Brain pericyte (primary cell): ENCODE measurements around the gene RSPH9.
"Not testable (repeated sequence)": the region's sequence is repeated elsewhere in the genome, so short reads cannot be mapped to it uniquely, and the experiment has no call there.

ENCODE experiments used
- DNase-seq: peaks from one replicate; pipeline ENCODE4 v3.0.0-alpha.2; 2012; ENCODE audit warnings: low read depth, low spot score

Gene RSPH9

GRCh38 chr6:43687079-43687436, 42.2 kb downstream of the RSPH9 start:
- no peak for DNase-seq

- no peak for DNase-seq
Measured at GRCh38 chr6:43687437-43688347, 42.9 kb downstream of the RSPH9 start, which contains the start of gene MRPS18A. Gene MRPS18A, minus strand, starts transcription at chr6:43687791. Its CDS starts 12 bp downstream, at chr6:43687779.

DNA sequence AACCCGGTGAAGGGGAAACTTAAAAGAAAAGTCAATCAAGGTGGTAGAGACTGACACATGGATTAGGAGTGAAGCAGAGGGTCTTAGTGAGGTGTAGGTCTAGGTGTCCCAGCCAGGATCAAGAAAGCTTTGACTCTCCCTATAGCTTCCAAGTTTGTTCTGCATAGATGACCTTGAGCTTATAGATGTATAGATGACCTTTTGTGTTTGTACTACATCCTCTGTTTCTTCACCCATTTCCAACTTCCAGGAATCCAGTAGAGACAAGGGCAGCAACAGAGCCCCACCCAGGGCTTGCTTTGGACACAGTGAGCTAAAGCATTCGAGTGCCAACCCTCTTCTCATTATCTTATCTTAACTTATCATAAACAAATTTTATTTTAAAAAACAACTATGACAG, 44.6 kb downstream of the RSPH9 start:
- no peak for DNase-seq

- peak; percentile 87 for DNase-seq
Measured at GRCh38 chr6:43695215-43695966, 50.6 kb downstream of the RSPH9 start.

GRCh38 chr6:43695967-43696291, 51.1 kb downstream of the RSPH9 start:
- no peak for DNase-seq

GRCh38 chr6:43697421-43697820, 52.6 kb downstream of the RSPH9 start:
- no peak for DNase-seq

DNA sequence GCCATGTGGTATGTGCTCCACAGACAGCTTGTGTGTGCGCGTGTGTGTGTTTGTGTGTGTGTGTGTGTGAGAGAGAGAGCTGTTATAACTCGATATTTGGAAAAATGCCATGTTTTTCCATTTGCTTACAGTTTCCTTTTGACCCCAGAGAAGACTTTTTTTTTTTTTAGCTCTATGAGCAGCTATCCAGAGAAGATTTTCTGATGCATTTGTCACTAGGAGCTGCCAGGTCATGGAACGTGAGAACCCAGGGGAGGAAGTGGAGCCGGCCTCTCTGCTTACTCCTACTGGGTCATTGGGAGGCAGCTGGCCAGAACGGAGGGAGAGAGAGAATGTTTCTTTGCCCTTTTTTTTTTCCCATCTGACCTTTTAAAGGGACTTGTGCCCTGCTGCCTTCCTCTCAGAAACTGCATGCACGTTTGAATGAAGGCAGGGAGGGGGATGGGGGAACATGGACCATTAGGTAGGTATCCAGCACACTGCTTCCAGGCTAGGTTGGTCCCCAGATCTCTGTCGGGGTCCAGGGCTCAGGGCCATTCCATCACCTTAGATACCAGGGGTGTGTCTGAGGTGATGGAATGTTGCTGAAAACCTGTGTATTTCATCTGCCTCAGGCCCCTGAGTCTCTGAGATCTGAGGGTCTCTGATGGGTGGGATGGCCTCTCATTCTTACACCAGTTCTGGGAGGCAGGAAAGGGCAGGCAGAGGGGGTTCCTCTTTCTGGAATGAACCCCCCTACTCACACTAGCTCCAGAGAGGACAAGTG, 53.9 kb downstream of the RSPH9 start:
- DNase-seq, result no peak

DNA sequence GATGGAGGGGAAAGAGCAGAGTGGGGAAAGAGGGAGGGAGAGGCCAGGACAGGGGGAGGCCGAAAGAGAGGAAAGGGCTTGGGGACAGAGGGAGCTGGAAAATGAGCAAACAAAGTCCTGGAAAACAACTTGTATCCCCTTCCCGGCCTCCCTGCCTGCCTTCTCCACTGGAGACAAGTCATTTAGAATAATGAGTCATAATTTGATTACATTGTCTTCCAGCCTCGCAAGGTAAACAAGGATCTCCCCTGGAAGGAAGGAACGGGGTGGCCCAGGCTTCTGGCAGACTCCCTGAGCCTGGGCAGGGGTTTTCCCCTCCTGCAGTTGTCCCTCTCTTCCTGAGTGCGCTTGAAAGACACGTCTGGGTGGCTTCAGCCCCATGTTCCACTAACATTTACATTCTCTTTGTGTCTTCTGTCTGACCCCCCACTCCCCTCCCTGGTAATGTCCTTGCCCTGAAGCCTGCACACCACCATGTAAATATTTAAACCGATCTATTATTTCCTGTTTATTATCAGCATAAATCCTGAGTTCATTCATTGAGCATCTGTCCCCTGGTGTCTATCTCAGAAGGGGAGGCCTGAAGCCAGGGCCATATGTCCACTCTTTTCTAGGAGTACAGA, 54.8 kb downstream of the RSPH9 start:
- DNase-seq, result no peak

DNA sequence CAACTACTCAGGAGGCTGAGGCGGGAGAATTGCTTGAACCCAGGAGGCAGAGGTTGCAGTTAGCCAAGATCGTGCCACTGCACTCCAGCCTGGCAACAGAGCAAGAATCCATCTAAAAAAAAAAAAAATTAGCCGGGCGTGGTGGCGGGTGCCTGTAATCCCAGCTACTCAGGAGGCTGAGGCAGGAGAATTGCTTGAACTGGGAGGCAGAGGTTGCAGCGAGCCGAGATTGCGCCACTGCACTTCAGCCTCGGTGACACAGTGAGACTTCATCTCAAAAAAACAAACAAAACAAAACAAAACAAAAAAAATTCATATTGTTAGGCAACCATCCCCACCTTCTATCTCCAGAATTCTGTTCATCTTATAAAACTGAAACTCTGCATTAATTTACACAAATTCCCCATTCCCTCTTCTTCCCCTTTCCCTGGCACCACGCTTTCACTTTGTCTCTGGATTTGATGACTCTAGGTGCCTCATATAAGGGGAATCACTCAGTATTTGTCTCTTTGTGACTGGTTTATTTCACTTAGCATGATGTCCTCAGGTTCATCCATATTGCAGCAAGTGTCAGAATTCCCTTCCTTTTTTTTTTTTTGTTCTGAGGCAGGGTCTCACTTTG, 56.2 kb downstream of the RSPH9 start:
- not testable (repeated sequence) for DNase-seq

DNA sequence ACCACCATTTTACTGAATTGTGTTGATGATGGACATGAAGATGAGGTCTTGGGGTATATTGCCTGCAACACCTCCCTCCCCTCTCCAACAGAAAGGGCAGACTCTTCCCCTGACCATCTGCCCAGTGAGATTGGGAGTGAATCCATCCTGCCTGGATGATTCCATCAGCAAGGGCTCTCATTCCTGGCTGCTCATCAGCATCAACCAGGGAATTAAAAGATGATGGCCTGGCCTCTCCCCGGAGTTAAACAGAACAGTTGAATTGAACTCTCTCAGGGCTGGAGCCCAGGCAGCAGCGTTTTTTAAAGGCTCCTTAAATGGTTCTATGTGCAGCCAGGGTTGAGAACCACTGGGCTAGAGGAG, 57.3 kb downstream of the RSPH9 start:
- no peak for DNase-seq

GRCh38 chr6:43702534-43703440, 58.0 kb downstream of the RSPH9 start:
- DNase-seq, result peak; percentile 96

- DNase-seq, result no peak
Measured at GRCh38 chr6:43703512-43704429, 58.9 kb downstream of the RSPH9 start.

DNA sequence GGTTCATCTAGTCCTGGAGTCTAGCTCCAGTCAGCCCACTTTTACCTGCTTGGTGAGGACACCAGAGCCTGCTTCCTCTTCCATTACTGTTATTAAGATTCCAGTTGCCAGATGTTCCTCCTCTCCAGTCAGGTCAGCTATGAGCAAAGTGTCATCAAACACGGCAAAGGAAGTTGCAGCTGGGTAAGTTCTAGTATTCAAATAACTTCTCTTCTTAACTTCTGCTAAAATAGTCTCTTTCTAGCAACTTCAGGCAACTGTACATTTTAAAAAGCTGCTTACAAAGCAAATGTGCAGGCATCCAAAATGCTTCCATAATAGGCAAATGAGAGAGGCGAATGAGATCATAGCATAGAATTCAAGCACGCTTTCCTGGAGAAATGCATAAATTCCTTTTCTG, 61.2 kb downstream of the RSPH9 start:
- no peak for DNase-seq

DNA sequence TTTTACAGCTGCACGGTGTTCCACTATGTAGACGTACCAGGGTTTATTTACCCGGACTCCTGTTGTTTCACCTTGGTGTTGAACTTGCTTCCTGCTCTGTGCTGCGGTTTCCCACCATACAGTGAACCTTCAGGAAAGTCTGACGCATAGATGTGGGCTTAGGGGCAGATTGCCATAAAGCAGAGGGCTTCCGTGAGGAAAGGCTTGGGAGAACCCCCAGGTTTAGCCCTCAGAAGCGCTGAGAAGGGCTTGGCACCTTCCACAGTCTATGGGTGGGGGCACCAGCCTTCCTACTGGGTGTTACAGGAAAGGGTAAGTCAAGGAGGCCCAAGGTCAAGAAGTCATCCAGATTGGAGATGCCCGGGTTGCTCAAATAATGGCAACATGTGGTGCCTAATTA, 62.0 kb downstream of the RSPH9 start:
- no peak for DNase-seq

- DNase-seq, result no peak
Measured at GRCh38 chr6:43707269-43707668, 62.4 kb downstream of the RSPH9 start.

DNA sequence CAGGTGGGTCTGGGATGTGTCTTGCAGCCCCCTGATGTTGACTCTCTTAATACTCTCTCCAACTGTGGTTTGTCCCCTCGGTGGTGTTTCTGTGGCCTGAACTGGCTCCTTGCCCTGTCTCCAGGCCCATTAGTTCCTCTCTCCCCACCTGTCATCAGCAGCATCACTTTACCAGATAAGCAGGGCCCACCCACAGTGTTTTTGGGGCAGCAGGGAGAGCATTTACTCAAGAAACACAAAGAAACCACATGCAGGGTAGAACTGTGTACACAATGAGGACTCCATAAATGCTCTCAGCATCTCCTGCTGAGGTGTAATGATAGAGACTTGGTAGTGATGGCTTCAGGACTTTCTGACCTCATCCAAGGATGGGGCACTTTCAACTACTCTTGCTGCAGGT, 62.9 kb downstream of the RSPH9 start:
- DNase-seq, result no peak

GRCh38 chr6:43708860-43709653, 64.2 kb downstream of the RSPH9 start:
- no peak for DNase-seq

DNA sequence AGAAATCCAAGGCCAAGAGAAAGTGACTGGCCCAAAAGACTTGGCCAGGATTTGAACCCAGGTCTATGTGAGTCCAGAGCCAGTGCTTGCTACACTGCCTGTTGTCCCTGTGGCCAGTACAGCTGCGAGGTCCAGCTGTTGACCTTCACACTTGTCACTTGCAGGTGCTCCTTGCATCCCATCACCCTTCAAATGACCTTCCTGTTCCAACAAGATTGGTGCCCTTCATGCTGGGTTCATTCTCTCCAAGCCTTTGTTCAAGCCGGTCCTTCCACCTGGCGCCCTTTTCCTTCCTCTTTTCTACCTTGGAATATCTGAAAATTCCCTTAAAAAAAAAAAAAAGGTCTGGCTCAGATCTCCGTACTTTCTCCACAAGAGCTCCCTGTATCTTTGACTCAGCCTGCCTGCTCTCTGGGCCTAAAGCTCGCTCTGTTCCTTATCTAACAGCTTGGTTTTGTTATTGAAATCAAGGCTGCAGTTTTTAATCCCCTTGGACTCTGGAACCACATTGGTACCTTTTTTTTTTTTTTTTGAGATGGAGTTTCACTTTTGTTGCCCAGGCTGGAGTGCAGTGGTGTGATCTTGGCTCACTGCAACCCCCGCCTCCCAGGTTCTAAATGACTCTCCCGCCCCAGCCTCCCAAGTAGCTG, 64.9 kb downstream of the RSPH9 start:
- no peak for DNase-seq
